Liver (tissue), 9 donors: ENCODE data around the gene SFXN3. TPM values are rescaled to one million over a fixed set of nuclear protein-coding genes. Genes with fewer than 3 reads are reported as not detected.

Experiments used
- DNase-seq: peaks from one replicate; pipeline ENCODE4 v3.0.0-alpha.2; 2017; ENCODE audit warnings: low spot score
- H3K27ac ChIP-seq, 2 donors: one replicate each; pipeline ENCODE4 v1.7.0; 2013; ENCODE audit warnings: inconsistent platforms in 2 of 2, low read length in 2 of 2, control low read depth in 1 of 2, low read depth in 1 of 2, mild to moderate bottlenecking in 1 of 2
- H3K27me3 ChIP-seq, 4 donors: one replicate each; pipeline versions ENCODE4 v1.6.1 to v1.7.0; 2013; ENCODE audit warnings: low read length in 3 of 4, inconsistent platforms in 1 of 4, mild to moderate bottlenecking in 1 of 4, moderate library complexity in 1 of 4; ENCODE audit not compliant: control insufficient read depth in 4 of 4, insufficient read depth in 4 of 4
- H3K36me3 ChIP-seq, 4 donors: one replicate each; pipeline versions ENCODE4 v1.6.1 to v1.7.0; 2013; ENCODE audit warnings: low read length in 3 of 4, mild to moderate bottlenecking in 3 of 4, low read depth in 1 of 4, moderate library complexity in 1 of 4; ENCODE audit not compliant: control insufficient read depth in 4 of 4, insufficient read depth in 3 of 4
- H3K4me1 ChIP-seq, 4 donors: one replicate each; pipeline versions ENCODE4 v1.6.1 to v1.7.0; 2013; ENCODE audit warnings: low read length in 3 of 4, mild to moderate bottlenecking in 3 of 4, moderate library complexity in 1 of 4; ENCODE audit not compliant: control insufficient read depth in 4 of 4, insufficient read depth in 4 of 4
- H3K4me3 ChIP-seq, 3 donors: one replicate each; pipeline versions ENCODE4 v1.6.1 to v1.7.0; 2013; ENCODE audit warnings: low read length in 3 of 3, control low read depth in 1 of 3, low read depth in 1 of 3, mild to moderate bottlenecking in 1 of 3
- H3K9ac ChIP-seq, 2 donors: one replicate each; pipeline ENCODE4 v1.7.0; 2013; ENCODE audit warnings: low read length in 2 of 2, mild to moderate bottlenecking in 2 of 2, moderate library complexity in 2 of 2, control low read depth in 1 of 2, low read depth in 1 of 2
- H3K9me3 ChIP-seq, 4 donors: one replicate each; pipeline versions ENCODE4 v1.6.1 to v1.7.0; 2013; ENCODE audit warnings: low read length in 3 of 4; ENCODE audit not compliant: control insufficient read depth in 4 of 4
- FOXA2 ChIP-seq: IDR thresholded peaks from 2 replicates; pipeline ENCODE4 v1.6.1; 2016; ENCODE audit warnings: antibody characterized with exemption
- HNF4A ChIP-seq, 2 donors: conservative IDR thresholded peaks; 2 replicates each; pipeline ENCODE4 v1.6.1; 2016; ENCODE audit warnings: antibody characterized with exemption in 2 of 2, mild to moderate bottlenecking in 2 of 2
- HNF4G ChIP-seq: IDR thresholded peaks from 2 replicates; pipeline ENCODE4 v1.6.1; 2016; ENCODE audit warnings: antibody characterized with exemption
- NR2F2 ChIP-seq: IDR thresholded peaks from 2 replicates; pipeline ENCODE4 v1.6.1; 2016; ENCODE audit warnings: antibody characterized with exemption
- TAF1 ChIP-seq: conservative IDR thresholded peaks from 2 replicates; pipeline ENCODE4 v1.6.1; 2016; ENCODE audit warnings: antibody characterized with exemption, mild to moderate bottlenecking
- WGBS: extraction: QIAGEN DNeasy Blood & Tissue Kit; methylation state at CpG from one replicate; pipeline ENCODE4 v1.1.7; 2013; 5-methylcytosine and 5-hydroxymethylcytosine counted together
- polyA plus RNA-seq, 2 donors: library from polyadenylated mRNA; stranded (reverse) in 1 of 2; unstranded in 1 of 2; fragments of 200-250 nt in 1 of 2; fragments of >200 nt in 1 of 2; fragmentation: Nextera tagmentation in 1 of 2; extraction: Ambion mirVana in 1 of 2; gene quantifications; one replicate each; pipeline versions ENCODE4 v1.2.1 to v1.2.3, GENCODE V29; 2013 to 2015
- total RNA-seq, 2 donors: library from RNA; depleted of rRNA; stranded (reverse); fragments of >200 nt; gene quantifications; one replicate each; pipeline ENCODE4 v1.2.3, GENCODE V29; 2014
- TF ChIP-seq, protein P1 (sequence below): IDR thresholded peaks from 2 replicates; pipeline ENCODE4 v1.6.1; 2016; ENCODE audit warnings: antibody characterized with exemption, mild to moderate bottlenecking
- TF ChIP-seq, protein P2 (sequence below): IDR thresholded peaks from 2 replicates; pipeline ENCODE4 v1.6.1; 2016; ENCODE audit warnings: antibody characterized with exemption
- TF ChIP-seq, protein P3 (sequence below): fragments of 150-350 bp; IDR thresholded peaks from 2 replicates; pipeline ENCODE4 v1.5.1; 2017; ENCODE audit warnings: improper control_type of control experiment, low read depth, low read length; ENCODE audit not compliant: missing input control
- donor health status: healthy.
- donor health status: healthy.
- donor health status: healthy.
- donor health status: healthy.
- donor health status: healthy.

SFXN3 gene
- total and polyA plus RNA-seq, 4 donors, result 1.7 to 11.1 (median 6.3) TPM

DNA sequence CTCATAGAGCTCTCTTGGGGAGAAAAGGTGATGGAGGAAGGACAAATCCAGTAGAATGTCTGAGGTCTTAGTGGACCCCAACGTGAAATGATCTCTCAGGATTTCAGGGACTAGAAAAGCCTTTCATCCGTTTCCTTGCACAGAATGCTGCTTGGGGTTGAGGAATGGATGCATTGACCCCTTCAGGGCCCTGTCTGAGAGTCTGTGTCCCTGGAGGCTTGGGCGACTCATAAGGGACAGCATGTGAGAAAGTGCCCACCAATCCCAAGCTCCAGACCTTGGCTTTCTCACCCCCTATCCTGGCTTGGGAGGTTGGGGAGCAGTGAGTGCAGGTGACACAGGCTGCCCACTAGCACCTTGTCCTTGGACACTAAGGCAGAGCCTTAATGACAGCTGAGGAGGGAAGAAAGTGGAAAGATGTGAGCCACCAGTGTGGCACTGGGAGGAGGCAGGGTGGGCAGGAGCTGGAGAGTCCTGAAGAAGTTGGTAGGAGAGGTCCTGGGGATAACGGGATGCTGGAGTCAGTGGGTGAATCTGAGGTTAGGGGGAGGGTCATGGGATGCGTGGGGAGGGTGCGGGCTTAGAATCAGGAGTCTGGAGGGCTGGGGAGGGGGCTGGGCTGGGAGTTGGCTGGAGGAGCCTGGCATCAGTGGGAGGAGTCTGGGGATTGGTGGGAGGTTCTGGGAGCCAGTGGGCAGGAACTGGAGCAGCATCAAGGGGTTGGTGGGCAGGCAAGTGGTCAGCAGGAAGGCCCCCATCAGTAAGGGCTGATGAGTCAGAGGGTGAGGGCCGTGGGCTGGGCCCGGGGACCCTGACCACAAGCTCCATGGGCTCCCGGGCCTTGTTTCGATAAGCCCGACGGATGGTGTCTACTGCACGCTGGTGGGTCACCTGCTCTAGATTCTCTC lies 22.9 kb upstream of the SFXN3 start (continued):
- TF ChIP-seq, protein P1, sequence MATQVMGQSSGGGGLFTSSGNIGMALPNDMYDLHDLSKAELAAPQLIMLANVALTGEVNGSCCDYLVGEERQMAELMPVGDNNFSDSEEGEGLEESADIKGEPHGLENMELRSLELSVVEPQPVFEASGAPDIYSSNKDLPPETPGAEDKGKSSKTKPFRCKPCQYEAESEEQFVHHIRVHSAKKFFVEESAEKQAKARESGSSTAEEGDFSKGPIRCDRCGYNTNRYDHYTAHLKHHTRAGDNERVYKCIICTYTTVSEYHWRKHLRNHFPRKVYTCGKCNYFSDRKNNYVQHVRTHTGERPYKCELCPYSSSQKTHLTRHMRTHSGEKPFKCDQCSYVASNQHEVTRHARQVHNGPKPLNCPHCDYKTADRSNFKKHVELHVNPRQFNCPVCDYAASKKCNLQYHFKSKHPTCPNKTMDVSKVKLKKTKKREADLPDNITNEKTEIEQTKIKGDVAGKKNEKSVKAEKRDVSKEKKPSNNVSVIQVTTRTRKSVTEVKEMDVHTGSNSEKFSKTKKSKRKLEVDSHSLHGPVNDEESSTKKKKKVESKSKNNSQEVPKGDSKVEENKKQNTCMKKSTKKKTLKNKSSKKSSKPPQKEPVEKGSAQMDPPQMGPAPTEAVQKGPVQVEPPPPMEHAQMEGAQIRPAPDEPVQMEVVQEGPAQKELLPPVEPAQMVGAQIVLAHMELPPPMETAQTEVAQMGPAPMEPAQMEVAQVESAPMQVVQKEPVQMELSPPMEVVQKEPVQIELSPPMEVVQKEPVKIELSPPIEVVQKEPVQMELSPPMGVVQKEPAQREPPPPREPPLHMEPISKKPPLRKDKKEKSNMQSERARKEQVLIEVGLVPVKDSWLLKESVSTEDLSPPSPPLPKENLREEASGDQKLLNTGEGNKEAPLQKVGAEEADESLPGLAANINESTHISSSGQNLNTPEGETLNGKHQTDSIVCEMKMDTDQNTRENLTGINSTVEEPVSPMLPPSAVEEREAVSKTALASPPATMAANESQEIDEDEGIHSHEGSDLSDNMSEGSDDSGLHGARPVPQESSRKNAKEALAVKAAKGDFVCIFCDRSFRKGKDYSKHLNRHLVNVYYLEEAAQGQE, result no peak
- TF ChIP-seq HNF4G, result no peak

DNA sequence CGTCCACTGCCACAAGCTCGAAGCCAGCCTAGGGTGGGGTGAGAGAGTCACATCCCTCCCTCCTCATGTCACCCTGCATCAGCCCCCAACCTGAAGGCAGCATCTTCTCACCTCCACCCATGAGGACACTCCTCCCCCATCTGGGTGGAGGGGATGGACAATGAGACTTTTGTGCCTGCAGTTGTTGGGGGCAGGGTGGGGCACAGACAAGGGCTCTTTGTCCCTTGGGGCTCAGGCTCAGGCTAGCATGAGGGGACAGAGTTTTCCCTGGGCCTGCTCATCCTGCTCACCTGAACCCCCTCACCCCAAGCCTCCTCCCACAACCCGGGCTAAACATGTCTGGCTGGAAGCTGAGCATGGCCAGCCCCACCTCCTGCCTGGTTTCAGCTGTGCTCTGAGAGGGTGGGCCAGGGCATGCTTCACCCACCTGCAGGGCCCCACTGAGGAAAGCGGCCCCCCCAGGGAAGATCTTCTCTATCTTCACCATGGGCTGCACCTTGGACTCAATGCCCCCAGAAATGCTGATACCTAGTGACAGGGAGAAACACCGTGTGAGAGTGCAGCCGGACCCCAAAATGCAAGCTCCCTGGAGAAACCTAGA lies 22.1 kb upstream of the SFXN3 start:
- Histone ChIP-seq H3K27me3 (no peaks in the 10 kb centered on the region), H3K9me3 (no peaks in the 10 kb centered on the region), H3K9ac (no peak overlapping the region), H3K4me1 (peaks cover 0 to 12% (median 3%) of the 10 kb centered on the region in 4 donors), H3K4me3 (no peak overlapping the region), H3K27ac (no peak overlapping the region), H3K36me3 (peaks cover 0 to 11% (median 0%) of the 10 kb centered on the region in 4 donors)
- no peak for DNase-seq
- WGBS, result 79% methylated on average over 6 of the region's 6 CpGs
- TF ChIP-seq FOXA2 (no peak), HNF4A (conservative IDR thresholded peaks at IDR 0.05) (no peak)
- TF ChIP-seq, protein P2, sequence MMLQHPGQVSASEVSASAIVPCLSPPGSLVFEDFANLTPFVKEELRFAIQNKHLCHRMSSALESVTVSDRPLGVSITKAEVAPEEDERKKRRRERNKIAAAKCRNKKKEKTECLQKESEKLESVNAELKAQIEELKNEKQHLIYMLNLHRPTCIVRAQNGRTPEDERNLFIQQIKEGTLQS, result no peak

DNA sequence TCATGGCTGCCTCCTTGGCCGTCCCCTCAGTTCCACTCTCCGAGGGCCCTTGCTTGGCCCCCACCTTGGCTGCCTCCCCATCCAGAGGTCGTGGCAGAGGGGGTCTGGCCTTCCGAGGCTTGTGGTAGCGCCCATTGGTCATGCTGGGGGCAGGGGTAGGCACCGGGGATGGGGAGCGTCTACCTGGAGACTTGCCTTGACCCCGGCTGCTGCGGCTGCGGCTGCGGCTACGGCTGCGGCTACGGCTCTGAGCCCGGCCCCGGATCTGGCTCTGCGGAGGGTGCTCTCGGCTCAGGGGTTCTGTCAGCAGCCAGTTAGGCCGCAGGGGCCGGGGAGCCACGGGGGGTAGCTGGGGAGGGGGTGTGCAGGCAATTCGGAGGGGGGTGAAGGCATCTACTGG lies 20.7 kb upstream of the SFXN3 start:
- no peak for DNase-seq

More for the DNA sequence above, 20.7 kb upstream of the SFXN3 start:
- H3K4me1 ChIP-seq, result peaks cover 0 to 12% (median 3%) of the 10 kb centered on the region in 4 donors
- H3K9me3 ChIP-seq, result no peaks in the 10 kb centered on the region
- no peak overlapping the region for H3K4me3 ChIP-seq
- H3K9ac ChIP-seq, result no peak overlapping the region
- no peak overlapping the region for H3K27ac ChIP-seq
- H3K27me3 ChIP-seq, result no peaks in the 10 kb centered on the region
- no peak for TF ChIP-seq TAF1
- no peak for TF ChIP-seq NR2F2
- TF ChIP-seq, protein P3, sequence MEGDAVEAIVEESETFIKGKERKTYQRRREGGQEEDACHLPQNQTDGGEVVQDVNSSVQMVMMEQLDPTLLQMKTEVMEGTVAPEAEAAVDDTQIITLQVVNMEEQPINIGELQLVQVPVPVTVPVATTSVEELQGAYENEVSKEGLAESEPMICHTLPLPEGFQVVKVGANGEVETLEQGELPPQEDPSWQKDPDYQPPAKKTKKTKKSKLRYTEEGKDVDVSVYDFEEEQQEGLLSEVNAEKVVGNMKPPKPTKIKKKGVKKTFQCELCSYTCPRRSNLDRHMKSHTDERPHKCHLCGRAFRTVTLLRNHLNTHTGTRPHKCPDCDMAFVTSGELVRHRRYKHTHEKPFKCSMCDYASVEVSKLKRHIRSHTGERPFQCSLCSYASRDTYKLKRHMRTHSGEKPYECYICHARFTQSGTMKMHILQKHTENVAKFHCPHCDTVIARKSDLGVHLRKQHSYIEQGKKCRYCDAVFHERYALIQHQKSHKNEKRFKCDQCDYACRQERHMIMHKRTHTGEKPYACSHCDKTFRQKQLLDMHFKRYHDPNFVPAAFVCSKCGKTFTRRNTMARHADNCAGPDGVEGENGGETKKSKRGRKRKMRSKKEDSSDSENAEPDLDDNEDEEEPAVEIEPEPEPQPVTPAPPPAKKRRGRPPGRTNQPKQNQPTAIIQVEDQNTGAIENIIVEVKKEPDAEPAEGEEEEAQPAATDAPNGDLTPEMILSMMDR, result no peak
- peaks cover 0 to 9% (median 0%) of the 10 kb centered on the region in 4 donors for H3K36me3 ChIP-seq
- 95% methylated on average over 22 of the region's 22 CpGs for WGBS
